Pulmonary artery endothelial cell (primary cell): ENCODE results near the gene ACLY. TPM values are rescaled to one million over a fixed set of nuclear protein-coding genes. Genes with fewer than 3 reads are reported as not detected.
"Not testable (repeated sequence)": the region's sequence is repeated elsewhere in the genome, so short reads cannot be mapped to it uniquely, and the experiment has no call there.

ENCODE experiments used
- DNase-seq: peaks from one replicate; pipeline ENCODE4 v3.0.0-alpha.2; 2011; ENCODE audit warnings: low read depth, low spot score
- total RNA-seq: library from RNA; depleted of rRNA; stranded (reverse); fragments of >200 nt; gene quantifications from 2 replicates; pipeline ENCODE4 v1.2.3, GENCODE V29; 2014

ACLY gene
- total RNA-seq, 1 donor from 2014 or later = 340 TPM

GRCh38 chr17:41873559-41874292 lies 45.0 kb downstream of the ACLY start:
- DNase-seq = no peak

DNA sequence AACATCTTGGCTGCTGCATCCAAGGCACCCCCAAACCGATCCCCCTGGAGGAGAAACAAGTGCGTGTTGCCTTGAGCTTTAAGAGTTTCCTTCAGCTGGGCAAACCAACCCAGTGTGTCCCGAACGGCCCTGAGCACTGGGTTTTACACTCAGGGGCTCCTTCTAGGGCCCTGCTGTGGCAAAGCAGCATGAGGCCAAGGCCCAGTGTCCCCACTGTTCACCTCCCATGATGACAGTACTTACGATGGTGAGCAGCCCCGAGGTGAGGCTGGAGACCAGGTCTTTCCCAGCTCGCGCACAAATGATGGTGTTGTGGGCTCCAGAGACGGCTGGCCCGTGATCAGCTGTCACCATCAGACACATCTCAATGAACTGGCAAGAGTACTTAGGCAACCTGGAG lies 47.0 kb downstream of the ACLY start:
- no peak for DNase-seq

DNA sequence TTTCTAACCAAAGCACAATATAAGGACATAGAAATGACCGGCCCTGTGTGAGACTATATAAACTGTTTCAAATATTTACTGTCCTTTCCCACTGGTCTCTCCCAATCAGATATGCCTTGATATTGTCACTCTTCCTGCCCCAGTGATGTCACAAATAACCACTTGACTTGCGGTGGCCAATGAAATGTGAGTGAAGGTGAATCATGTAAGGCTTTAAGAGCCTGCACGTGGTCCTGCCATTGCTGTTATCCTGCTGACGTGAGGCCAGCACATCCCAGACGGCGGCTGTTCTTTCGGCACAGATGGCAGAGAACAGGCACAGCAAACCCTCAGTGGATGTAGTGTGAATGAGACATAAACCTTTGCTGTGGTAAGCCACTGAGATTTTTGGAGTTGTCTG lies 48.1 kb downstream of the ACLY start:
- DNase-seq = no peak

DNA sequence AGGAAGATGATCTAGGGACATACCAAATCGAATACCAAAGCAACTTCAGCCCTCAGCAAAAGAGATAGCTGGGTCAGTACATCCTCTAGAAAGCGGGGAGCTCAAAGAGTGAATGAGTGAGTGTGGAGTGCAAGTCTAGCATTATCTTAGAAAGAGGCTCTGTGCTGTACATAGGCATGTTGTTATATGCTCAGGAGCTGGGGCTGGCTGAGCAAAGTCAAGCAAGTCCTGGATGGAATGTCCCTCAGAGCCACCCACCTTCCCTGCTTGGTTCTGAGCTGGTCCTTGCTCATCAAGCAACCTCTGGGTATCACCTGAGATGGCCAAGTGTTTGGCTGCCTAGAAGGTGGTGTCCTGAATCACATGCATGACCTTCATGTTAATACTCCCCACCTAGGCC lies 48.7 kb downstream of the ACLY start:
- DNase-seq = no peak

GRCh38 chr17:41869426-41869825 lies 49.3 kb downstream of the ACLY start:
- DNase-seq = no peak

DNA sequence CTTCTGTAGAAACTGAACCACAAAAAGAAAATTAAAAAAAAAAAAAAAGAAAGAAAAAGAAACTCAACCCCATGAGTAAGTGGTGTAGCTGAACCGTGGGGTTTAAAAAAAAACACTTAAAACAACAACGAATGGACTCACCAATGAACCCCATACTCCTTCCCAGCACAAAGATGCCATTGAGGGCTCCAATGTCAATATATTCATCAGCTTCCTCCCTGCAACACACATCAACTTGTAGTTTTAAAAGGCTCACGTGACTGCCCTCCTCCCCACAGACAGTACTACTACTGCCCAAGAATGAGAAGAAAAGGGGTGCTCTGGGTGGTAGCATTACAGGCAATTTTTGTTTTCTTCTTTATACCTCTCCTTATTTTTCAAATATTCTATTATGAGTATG lies 50.2 kb downstream of the ACLY start:
- no peak for DNase-seq

GRCh38 chr17:41865596-41865893 lies 53.2 kb downstream of the ACLY start:
- DNase-seq = no peak

- DNase-seq = peak; percentile 55
These were observed 53.7 kb downstream of the ACLY start, which contains the start of gene KLHL11 for GRCh38 chr17:41864836-41865595. KLHL11 (minus strand) TSS chr17:41865423; CDS start chr17:41865370, 53 bp downstream.

- no peak for DNase-seq
These were observed 54.3 kb downstream of the ACLY start for GRCh38 chr17:41864498-41864835.

DNA sequence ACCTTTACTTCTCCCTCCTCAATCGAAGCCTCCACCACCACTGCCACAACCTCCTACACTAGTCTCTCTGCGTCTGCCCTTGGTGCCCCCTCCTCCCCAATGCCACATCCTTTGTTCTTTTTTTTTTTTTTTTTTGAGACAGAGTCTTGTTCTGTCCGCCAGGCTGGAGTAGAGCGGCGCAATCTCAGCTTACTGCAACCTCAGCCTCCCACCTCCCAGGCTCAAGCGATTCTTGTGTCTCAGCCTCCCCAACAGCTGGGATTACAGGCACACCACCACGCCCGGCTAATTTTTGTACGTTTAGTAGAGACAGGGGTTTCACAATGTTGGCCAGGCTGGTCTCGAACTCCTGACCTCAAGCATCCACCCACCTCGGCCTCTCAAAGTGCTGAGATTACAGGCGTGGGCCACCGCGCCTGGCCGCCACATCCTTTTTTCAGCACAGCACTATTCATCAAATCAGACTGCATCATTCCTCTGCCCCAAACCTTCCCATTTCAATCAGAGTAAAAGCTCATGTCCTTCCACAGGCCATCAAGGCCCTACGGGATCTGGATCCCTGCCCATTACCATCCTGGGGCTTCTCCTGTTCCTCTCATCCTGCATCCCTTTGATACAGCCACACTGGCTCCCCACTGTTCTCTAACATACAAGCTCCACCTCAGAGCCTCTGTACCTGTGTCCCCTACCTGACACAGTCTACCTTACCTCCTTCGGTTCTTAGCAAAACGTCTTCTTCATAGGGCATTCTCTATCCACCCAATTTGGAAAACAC lies 55.5 kb downstream of the ACLY start:
- no peak for DNase-seq

DNA sequence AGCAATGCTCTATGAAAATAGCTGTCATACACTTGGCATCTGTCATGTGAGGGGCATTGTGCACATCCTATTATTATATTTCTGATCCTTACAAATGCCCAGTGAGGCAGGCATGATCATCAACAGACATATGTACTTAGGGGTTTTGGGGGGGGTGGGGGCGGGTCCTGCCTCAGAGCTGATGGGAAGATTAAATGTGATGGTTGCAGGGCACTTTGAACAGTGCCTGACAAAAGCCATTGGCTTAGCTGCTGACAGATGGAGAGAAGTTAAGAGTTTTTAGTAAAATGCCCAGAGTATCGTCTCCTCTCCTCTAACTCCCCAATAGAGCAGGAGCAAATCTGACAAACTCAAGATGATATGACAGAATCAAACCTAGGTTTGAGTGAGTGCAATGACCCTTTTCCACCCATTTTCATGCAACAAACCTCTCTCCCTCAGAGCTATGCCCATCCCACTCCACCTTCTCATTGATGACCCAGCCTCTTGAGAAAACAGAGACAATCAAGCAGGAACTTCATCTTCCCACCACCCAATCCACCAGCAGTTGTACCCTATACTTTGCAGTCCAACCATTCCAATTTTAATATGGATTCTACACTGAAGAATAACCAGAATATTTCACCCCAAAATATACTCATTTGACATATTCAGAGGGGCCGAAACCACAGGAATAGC lies 58.4 kb downstream of the ACLY start:
- no peak for DNase-seq

- DNase-seq = not testable (repeated sequence)
These were observed 67.4 kb downstream of the ACLY start for GRCh38 chr17:41851382-41851781.

GRCh38 chr17:41849251-41849990 lies 69.3 kb downstream of the ACLY start:
- no peak for DNase-seq

DNA sequence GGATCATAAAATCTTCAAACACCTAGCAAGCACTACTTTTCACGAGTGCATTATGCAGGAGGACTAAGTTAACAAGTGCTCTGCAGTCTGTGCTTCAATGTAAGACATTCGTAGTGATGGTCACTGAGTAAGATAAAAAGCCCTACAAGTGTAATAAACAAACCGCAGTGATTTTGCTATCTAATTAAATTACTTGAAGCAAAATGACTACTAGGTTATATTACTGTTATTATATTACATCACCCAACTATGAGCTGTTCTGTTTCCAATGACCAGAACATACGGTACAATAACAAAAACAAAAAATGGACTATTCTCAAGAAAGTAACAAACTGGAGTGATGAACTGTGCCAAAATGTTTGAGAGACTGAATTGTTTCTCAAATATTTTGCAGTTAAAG lies 70.0 kb downstream of the ACLY start:
- DNase-seq = no peak

GRCh38 chr17:41844971-41845370 lies 73.8 kb downstream of the ACLY start:
- no peak for DNase-seq

DNA sequence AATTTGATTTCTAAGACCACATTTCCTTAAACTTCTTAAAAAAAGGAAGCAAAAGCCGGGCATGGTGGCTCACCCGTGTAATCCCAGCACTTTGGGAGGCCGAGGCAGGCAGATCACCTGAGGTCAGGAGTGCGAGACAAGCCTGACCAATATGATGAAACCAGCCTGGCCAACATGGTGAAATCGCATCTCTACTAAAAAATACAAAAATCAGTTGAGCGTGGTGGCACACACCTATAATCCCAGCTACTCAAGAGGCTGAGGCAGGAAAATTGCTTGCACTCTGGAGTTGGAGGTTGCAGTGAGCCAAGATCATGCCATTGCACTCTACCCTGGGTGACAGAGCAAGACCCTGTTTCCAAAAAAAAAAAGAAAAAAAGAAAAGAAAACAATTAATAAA lies 78.0 kb downstream of the ACLY start:
- DNase-seq = not testable (repeated sequence)

- DNase-seq = not testable (repeated sequence)
These were observed 79.3 kb downstream of the ACLY start for GRCh38 chr17:41839448-41839847.

- no peak for DNase-seq
These were observed 80.8 kb downstream of the ACLY start, which contains the start of gene KLHL10 for GRCh38 chr17:41837761-41838538. KLHL10 (plus strand) TSS chr17:41837825; CDS start chr17:41837933, 108 bp downstream.

- no peak for DNase-seq
These were observed 82.1 kb downstream of the ACLY start for GRCh38 chr17:41836550-41837196.
